ENCODE data around the gene TEX35. TPM values are rescaled to one million over a fixed set of nuclear protein-coding genes. Genes with fewer than 3 reads are reported as not detected.

Gene TEX35

DNA sequence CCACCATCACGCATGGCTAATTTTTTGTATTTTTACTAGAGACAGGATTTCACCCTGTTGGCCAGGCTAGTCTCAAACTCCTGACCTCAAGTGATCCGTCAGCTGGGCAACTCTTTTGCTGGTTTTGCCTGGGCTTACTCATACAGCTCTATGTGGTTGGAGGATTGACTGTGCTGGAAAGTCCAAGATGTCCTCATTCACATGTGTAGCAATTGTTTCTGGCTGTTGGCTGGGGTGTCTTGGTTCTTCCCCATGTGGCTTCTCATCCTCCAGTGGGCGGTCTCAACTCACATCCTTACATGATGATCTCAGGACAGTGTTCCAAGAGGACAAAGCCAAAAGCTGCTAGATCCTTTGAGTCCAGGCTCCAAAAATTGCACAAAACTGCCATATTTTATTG lies 53.3 kb downstream of the TEX35 start:
- Histone ChIP-seq H3K36me3 (ENCODE audit: insufficient read depth, low read length) (no peaks in the 10 kb centered on the region), H3K9me3 (replicated peaks; ENCODE audit: low read length) (no peaks in the 10 kb centered on the region), H3K4me2 (ENCODE audit: low read length) (no peak overlapping the region), H3K4me3 (ENCODE audit: low read length) (no peak overlapping the region), H3K4me1 (ENCODE audit: control insufficient read depth, insufficient read depth, low read length) (no peaks in the 10 kb centered on the region), H3K9ac (ENCODE audit: low read depth, low read length) (no peak overlapping the region), H3K27me3 (ENCODE audit: control insufficient read depth, insufficient read depth, low read length) (no peaks in the 10 kb centered on the region)

DNA sequence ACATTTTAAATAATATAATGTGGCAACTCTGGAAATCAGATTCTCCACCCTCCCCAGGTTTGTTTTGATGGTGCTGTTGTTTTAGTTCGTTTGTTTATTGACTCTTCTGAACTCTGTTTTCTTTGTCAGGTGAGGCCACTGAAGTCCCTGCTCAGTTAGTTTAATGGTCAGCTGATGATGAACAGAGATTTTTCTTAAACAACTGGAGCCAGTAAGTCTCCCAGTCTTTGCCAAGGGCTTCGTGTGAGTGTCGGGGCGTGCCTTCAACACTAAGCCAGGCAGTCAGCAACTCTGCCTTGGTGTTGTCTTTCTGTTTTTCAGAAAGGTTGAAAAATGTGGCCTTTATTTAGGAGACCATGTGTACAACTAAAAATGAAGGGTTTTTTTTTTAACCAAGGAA lies 58.9 kb downstream of the TEX35 start:
- Histone ChIP-seq H3K4me1 (ENCODE audit: control insufficient read depth, insufficient read depth, low read length) (no peaks in the 10 kb centered on the region), H3K9ac (ENCODE audit: low read depth, low read length) (no peak overlapping the region), H3K36me3 (ENCODE audit: insufficient read depth, low read length) (no peaks in the 10 kb centered on the region), H3K9me3 (replicated peaks; ENCODE audit: low read length) (no peaks in the 10 kb centered on the region), H3K27me3 (ENCODE audit: control insufficient read depth, insufficient read depth, low read length) (no peaks in the 10 kb centered on the region), H3K4me3 (ENCODE audit: low read length) (no peak overlapping the region), H3K4me2 (ENCODE audit: low read length) (no peak overlapping the region)

Small RNA genes within 50 kb of the gene (small RNA-seq; reads per million reads assigned to genes)
- gene RF00017 (not detected), gene RNA5SP69 (not detected)

Data from skeletal muscle satellite cell (primary cell).